K562 (cell line): ENCODE measurements around the gene NOSIP. TPM values are rescaled to one million over a fixed set of nuclear protein-coding genes. Genes with fewer than 3 reads are reported as not detected.

ENCODE experiments used
- RFX1 ChIP-seq: fragments of 450-650 bp; IDR thresholded peaks from 2 replicates; pipeline ENCODE4 v1.6.1; 2016; ENCODE audit warnings: mild to moderate bottlenecking, moderate library complexity
- ZNF217 ChIP-seq: sonication (generic); formaldehyde crosslinking; IDR thresholded peaks from 2 replicates; pipeline ENCODE4 v1.8.0; 2022; ENCODE audit warnings: mild to moderate bottlenecking, missing genetic modification reagents
- ZNF589 ChIP-seq: fragments of 200-800 bp; sonication (Bioruptor generic); IDR thresholded peaks from 2 replicates; pipeline ENCODE4 v1.6.1; 2016; ENCODE audit warnings: low read depth, missing genetic modification characterization, missing compliant biosample characterization
- polyA plus RNA-seq, 8 experiments: library from polyadenylated mRNA; depleted of rRNA in 4 of 8; stranded (reverse) in 5 of 8; unstranded in 3 of 8; fragments of >200 nt; fragmentation: Nextera tagmentation in 2 of 8; fragmentation: Illumina TruSeq in 1 of 8; extraction: Ambion mirVana in 2 of 8; extraction: Trizol in 1 of 8; gene quantifications; 2 replicates each; pipeline versions ENCODE4 v1.2.1 to v1.2.3, GENCODE V29; 2011 to 2014; ENCODE audit warnings: inconsistent platforms in 1 of 8, missing spikeins in 1 of 8
- total RNA-seq, 7 experiments: library from RNA; depleted of rRNA in 6 of 7; stranded (reverse); fragments of >200 nt in 6 of 7; fragmentation: Illumina TruSeq in 2 of 7; extraction: Trizol in 2 of 7; gene quantifications; 2 replicates each; pipeline versions ENCODE4 v1.2.1 to v1.2.3, GENCODE V29; 2011 to 2021; ENCODE audit warnings: low replicate concordance in 1 of 7
- TF ChIP-seq, protein P1 (sequence below): fragments of 450-650 bp; IDR thresholded peaks from 2 replicates; pipeline ENCODE4 v1.6.1; 2016; ENCODE audit warnings: mild to moderate bottlenecking, moderate library complexity
- TF ChIP-seq, protein P2 (sequence below), 2 experiments: fragments of 250-450 bp in 1 of 2; fragments of 450-650 bp in 1 of 2; sonication (Bioruptor Pico) in 1 of 2; IDR thresholded peaks; 2 replicates each; pipeline versions ENCODE4 v1.6.1 to v1.8.0; 2016 to 2021; ENCODE audit warnings: mild to moderate bottlenecking in 2 of 2, moderate library complexity in 2 of 2, missing compliant biosample characterization in 1 of 2, missing genetic modification characterization in 1 of 2

Gene NOSIP
- total and polyA plus RNA-seq, 9 of the 15 experiments (the other 6 are each of a cell fraction or from before 2014, with no cell fraction given): 14.4 to 153 (median 79.9) TPM

DNA sequence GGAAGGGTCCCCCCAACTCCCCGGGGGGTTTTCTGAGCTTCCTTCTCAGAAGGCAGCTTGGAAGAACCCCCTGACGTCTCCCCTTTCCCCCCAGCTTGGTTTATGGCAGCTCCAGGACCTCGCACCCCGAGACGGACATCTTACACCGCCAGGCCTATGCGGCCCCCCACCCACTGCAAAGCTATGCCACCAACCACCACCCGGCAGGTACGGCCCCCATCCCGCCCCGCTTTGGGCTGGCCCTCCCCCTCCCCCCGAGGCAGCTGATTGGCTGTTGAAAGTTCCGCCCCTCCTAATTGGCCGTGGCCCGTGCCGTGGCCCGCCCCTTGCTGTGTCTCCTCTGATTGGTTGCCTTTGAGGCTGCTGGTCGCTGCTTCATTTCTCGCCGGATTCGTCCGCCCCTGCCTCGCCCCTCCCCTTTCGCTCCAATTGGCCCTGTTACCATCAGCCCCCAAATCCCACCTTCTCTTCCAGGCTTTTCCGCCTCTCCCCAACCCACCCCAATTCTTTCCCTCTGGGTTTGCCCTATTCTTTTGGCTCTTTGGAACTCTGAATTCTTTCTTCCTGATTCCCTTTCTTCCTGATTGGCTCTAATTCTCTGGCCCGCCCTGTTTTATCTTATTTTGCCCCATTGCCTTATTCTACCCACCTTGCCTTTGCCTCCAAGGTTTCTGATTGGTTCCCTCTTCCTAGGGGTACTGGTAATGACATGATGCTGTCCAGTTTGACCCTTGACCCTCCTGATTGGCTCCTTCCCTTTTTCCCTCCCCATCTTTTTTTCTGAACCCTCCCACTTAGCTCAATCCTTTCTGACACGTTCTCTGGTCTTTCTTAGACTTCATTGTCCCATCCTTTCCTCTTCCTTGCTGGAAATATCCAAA lies 13.1 kb upstream of the NOSIP start (continued):
- TF ChIP-seq, protein P1, sequence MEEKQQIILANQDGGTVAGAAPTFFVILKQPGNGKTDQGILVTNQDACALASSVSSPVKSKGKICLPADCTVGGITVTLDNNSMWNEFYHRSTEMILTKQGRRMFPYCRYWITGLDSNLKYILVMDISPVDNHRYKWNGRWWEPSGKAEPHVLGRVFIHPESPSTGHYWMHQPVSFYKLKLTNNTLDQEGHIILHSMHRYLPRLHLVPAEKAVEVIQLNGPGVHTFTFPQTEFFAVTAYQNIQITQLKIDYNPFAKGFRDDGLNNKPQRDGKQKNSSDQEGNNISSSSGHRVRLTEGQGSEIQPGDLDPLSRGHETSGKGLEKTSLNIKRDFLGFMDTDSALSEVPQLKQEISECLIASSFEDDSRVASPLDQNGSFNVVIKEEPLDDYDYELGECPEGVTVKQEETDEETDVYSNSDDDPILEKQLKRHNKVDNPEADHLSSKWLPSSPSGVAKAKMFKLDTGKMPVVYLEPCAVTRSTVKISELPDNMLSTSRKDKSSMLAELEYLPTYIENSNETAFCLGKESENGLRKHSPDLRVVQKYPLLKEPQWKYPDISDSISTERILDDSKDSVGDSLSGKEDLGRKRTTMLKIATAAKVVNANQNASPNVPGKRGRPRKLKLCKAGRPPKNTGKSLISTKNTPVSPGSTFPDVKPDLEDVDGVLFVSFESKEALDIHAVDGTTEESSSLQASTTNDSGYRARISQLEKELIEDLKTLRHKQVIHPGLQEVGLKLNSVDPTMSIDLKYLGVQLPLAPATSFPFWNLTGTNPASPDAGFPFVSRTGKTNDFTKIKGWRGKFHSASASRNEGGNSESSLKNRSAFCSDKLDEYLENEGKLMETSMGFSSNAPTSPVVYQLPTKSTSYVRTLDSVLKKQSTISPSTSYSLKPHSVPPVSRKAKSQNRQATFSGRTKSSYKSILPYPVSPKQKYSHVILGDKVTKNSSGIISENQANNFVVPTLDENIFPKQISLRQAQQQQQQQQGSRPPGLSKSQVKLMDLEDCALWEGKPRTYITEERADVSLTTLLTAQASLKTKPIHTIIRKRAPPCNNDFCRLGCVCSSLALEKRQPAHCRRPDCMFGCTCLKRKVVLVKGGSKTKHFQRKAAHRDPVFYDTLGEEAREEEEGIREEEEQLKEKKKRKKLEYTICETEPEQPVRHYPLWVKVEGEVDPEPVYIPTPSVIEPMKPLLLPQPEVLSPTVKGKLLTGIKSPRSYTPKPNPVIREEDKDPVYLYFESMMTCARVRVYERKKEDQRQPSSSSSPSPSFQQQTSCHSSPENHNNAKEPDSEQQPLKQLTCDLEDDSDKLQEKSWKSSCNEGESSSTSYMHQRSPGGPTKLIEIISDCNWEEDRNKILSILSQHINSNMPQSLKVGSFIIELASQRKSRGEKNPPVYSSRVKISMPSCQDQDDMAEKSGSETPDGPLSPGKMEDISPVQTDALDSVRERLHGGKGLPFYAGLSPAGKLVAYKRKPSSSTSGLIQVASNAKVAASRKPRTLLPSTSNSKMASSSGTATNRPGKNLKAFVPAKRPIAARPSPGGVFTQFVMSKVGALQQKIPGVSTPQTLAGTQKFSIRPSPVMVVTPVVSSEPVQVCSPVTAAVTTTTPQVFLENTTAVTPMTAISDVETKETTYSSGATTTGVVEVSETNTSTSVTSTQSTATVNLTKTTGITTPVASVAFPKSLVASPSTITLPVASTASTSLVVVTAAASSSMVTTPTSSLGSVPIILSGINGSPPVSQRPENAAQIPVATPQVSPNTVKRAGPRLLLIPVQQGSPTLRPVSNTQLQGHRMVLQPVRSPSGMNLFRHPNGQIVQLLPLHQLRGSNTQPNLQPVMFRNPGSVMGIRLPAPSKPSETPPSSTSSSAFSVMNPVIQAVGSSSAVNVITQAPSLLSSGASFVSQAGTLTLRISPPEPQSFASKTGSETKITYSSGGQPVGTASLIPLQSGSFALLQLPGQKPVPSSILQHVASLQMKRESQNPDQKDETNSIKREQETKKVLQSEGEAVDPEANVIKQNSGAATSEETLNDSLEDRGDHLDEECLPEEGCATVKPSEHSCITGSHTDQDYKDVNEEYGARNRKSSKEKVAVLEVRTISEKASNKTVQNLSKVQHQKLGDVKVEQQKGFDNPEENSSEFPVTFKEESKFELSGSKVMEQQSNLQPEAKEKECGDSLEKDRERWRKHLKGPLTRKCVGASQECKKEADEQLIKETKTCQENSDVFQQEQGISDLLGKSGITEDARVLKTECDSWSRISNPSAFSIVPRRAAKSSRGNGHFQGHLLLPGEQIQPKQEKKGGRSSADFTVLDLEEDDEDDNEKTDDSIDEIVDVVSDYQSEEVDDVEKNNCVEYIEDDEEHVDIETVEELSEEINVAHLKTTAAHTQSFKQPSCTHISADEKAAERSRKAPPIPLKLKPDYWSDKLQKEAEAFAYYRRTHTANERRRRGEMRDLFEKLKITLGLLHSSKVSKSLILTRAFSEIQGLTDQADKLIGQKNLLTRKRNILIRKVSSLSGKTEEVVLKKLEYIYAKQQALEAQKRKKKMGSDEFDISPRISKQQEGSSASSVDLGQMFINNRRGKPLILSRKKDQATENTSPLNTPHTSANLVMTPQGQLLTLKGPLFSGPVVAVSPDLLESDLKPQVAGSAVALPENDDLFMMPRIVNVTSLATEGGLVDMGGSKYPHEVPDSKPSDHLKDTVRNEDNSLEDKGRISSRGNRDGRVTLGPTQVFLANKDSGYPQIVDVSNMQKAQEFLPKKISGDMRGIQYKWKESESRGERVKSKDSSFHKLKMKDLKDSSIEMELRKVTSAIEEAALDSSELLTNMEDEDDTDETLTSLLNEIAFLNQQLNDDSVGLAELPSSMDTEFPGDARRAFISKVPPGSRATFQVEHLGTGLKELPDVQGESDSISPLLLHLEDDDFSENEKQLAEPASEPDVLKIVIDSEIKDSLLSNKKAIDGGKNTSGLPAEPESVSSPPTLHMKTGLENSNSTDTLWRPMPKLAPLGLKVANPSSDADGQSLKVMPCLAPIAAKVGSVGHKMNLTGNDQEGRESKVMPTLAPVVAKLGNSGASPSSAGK: no peak
- TF ChIP-seq RFX1 (no peak), ZNF217 (CRISPR knock-in tag) (no peak), ZNF589 (CRISPR knock-in tag) (no peak)
- TF ChIP-seq, protein P2, sequence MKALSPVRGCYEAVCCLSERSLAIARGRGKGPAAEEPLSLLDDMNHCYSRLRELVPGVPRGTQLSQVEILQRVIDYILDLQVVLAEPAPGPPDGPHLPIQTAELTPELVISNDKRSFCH (CRISPR knock-in tag; IDR thresholded peaks at IDR 0.05): no peak
- TF ChIP-seq, protein P2 (tag; IDR thresholded peaks at IDR 0.05): no peak
